Loucy (cell line): ENCODE results near the gene HTRA3.

ENCODE experiments used
- H2AFZ ChIP-seq: fragments of 200-600 bp; sonication (generic); 2 replicates; pipeline ENCODE4 v1.6.0; 2016; ENCODE audit warnings: antibody characterized with exemption, mild to moderate bottlenecking, low read length, moderate library complexity
- H3F3A ChIP-seq: fragments of 200-600 bp; 2 replicates; pipeline ENCODE4 v1.6.0; 2016; ENCODE audit warnings: antibody characterized with exemption, low read depth, mild to moderate bottlenecking
- H3K27me3 ChIP-seq: fragments of 200-600 bp; sonication (generic); 2 replicates; pipeline ENCODE4 v1.6.1; 2014; ENCODE audit warnings: low read length, mild to moderate bottlenecking; ENCODE audit not compliant: insufficient read depth, poor library complexity, severe bottlenecking
- H3K36me3 ChIP-seq: fragments of 200-600 bp; sonication (generic); 2 replicates; pipeline ENCODE4 v1.6.1; 2016; ENCODE audit warnings: low read length; ENCODE audit not compliant: insufficient read depth
- H3K4me1 ChIP-seq: fragments of 200-600 bp; sonication (generic); 2 replicates; pipeline ENCODE4 v1.5.1; 2014; ENCODE audit warnings: low read length, mild to moderate bottlenecking; ENCODE audit not compliant: insufficient read depth, poor library complexity, severe bottlenecking
- H3K4me2 ChIP-seq: fragments of 200-600 bp; sonication (generic); 2 replicates; pipeline ENCODE4 v1.6.0; 2014; ENCODE audit warnings: antibody characterized with exemption, low read length, low read depth, mild to moderate bottlenecking; ENCODE audit not compliant: poor library complexity, severe bottlenecking
- H3K4me3 ChIP-seq: fragments of 200-600 bp; sonication (generic); 2 replicates; pipeline ENCODE4 v1.5.1; 2014; ENCODE audit warnings: low read length, mild to moderate bottlenecking, mixed read lengths; ENCODE audit not compliant: poor library complexity, severe bottlenecking
- H3K79me2 ChIP-seq: fragments of 200-600 bp; sonication (generic); 2 replicates; pipeline ENCODE4 v1.6.1; 2014; ENCODE audit warnings: low read length; ENCODE audit not compliant: insufficient read depth
- H3K9ac ChIP-seq: fragments of 200-600 bp; sonication (generic); 2 replicates; pipeline ENCODE4 v1.6.0; 2014; ENCODE audit warnings: mild to moderate bottlenecking, low read depth, low read length, moderate library complexity; ENCODE audit not compliant: poor library complexity, severe bottlenecking
- H3K9me2 ChIP-seq: fragments of 200-600 bp; sonication (generic); replicated peaks from 2 replicates; pipeline ENCODE4 v1.6.1; 2016; ENCODE audit warnings: low read depth, low read length, mixed read lengths
- H3K9me3 ChIP-seq: fragments of 200-600 bp; sonication (generic); 2 replicates; pipeline ENCODE4 v1.6.1; 2014; ENCODE audit warnings: mild to moderate bottlenecking, antibody characterized with exemption, low read length, low read depth; ENCODE audit not compliant: insufficient read depth
- H4K20me1 ChIP-seq: fragments of 200-600 bp; sonication (generic); 2 replicates; pipeline ENCODE4 v1.6.0; 2014; ENCODE audit warnings: antibody characterized with exemption, low read length, mild to moderate bottlenecking; ENCODE audit not compliant: insufficient read depth, poor library complexity, severe bottlenecking
- EZH2phosphoT487 ChIP-seq: fragments of 200-600 bp; IDR thresholded peaks from 2 replicates; pipeline ENCODE4 v1.6.1; 2018; ENCODE audit warnings: antibody characterized with exemption, mild to moderate bottlenecking, moderate library complexity, borderline replicate concordance
- TF ChIP-seq, protein P1 (sequence below): fragments of 200-600 bp; sonication (generic); conservative IDR thresholded peaks from 2 replicates; pipeline ENCODE4 v1.5.1; 2014; ENCODE audit warnings: mild to moderate bottlenecking, antibody characterized with exemption, low read length

The HTRA3 gene

GRCh38 chr4:8291036-8291682, 21.6 kb downstream of the HTRA3 start:
- Histone ChIP-seq H3K9ac (no peak overlapping the region), H3K79me2 (no peaks in the 10 kb centered on the region), H3K36me3 (no peaks in the 10 kb centered on the region), H4K20me1 (no peaks in the 10 kb centered on the region), H3F3A (no peaks in the 10 kb centered on the region), H3K9me3 (peaks cover 4% of the 10 kb centered on the region; the same call in 1 of the 2 replicates), H3K27me3 (no peaks in the 10 kb centered on the region), H3K4me2 (no peak overlapping the region), H2AFZ (no peak overlapping the region), H3K9me2 (no peaks in the 10 kb centered on the region), H3K4me3 (no peak overlapping the region), H3K4me1 (no peaks in the 10 kb centered on the region)
- no peak for TF ChIP-seq EZH2phosphoT487
- TF ChIP-seq, protein P1, sequence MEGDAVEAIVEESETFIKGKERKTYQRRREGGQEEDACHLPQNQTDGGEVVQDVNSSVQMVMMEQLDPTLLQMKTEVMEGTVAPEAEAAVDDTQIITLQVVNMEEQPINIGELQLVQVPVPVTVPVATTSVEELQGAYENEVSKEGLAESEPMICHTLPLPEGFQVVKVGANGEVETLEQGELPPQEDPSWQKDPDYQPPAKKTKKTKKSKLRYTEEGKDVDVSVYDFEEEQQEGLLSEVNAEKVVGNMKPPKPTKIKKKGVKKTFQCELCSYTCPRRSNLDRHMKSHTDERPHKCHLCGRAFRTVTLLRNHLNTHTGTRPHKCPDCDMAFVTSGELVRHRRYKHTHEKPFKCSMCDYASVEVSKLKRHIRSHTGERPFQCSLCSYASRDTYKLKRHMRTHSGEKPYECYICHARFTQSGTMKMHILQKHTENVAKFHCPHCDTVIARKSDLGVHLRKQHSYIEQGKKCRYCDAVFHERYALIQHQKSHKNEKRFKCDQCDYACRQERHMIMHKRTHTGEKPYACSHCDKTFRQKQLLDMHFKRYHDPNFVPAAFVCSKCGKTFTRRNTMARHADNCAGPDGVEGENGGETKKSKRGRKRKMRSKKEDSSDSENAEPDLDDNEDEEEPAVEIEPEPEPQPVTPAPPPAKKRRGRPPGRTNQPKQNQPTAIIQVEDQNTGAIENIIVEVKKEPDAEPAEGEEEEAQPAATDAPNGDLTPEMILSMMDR: no peak

DNA sequence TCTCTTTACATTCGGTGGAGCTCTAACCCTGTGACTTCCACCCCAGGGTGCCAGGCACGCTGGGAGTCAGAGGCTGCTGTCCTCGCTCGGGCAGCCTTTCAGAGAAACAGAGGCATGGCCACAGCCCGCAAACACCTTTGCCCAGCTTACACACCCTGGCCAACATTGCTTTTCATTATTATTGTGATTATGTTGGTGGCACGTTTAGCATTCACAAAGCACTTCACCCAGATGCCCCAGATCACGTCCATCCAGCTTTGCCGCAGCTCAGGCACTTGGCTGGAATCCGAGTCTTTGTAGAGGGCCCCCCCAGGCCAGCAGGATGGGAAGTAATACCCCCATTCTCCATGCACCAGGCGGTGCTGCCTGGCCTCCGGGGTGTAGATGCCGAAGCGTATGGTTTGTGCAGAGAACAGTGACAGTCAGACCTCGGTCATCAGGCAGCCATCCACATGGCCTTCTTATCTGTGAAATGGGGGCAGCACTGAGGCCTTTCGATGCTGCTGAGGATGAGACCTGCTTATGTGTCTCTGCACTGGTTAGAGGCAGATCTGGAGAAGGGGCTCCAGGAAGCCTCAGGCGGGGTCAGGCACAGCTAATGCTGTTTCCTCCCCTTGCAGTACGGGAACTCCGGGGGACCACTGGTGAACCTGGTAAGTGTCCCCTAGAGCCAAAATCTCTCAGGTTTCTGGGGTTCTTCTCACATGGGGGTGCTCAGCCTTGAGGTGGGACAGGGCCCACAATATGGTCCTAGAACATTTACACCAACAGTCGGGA, 22.3 kb downstream of the HTRA3 start:
- Histone ChIP-seq H3K4me1 (no peaks in the 10 kb centered on the region), H3K27me3 (no peaks in the 10 kb centered on the region), H3F3A (no peaks in the 10 kb centered on the region), H4K20me1 (no peaks in the 10 kb centered on the region), H2AFZ (no peak overlapping the region), H3K4me3 (no peak overlapping the region), H3K79me2 (no peaks in the 10 kb centered on the region), H3K4me2 (no peak overlapping the region), H3K9me3 (peaks cover 4% of the 10 kb centered on the region; the same call in 1 of the 2 replicates), H3K9ac (no peak overlapping the region), H3K36me3 (no peaks in the 10 kb centered on the region), H3K9me2 (no peaks in the 10 kb centered on the region)
- TF ChIP-seq, protein P1: no peak
- no peak for TF ChIP-seq EZH2phosphoT487

GRCh38 chr4:8292478-8293107, 23.0 kb downstream of the HTRA3 start:
- no peak for TF ChIP-seq EZH2phosphoT487
- TF ChIP-seq, protein P1: no peak
- no peaks in the 10 kb centered on the region for H3K27me3 ChIP-seq
- no peak overlapping the region for H2AFZ ChIP-seq
- no peaks in the 10 kb centered on the region for H3K4me1 ChIP-seq
- no peaks in the 10 kb centered on the region for H3K9me2 ChIP-seq
- peaks cover 4% of the 10 kb centered on the region; the same call in 1 of the 2 replicates for H3K9me3 ChIP-seq
- no peaks in the 10 kb centered on the region for H4K20me1 ChIP-seq
- no peak overlapping the region for H3K4me3 ChIP-seq
- no peaks in the 10 kb centered on the region for H3K79me2 ChIP-seq
- no peaks in the 10 kb centered on the region for H3K36me3 ChIP-seq
- H3K4me2 ChIP-seq: no peak overlapping the region
- H3F3A ChIP-seq: no peaks in the 10 kb centered on the region
- no peak overlapping the region for H3K9ac ChIP-seq
